ENCODE results near the gene OXER1.

The OXER1 gene

GRCh38 chr2:42764096-42764495 is at the start of gene OXER1:
Gene OXER1 (minus strand): TSS chr2:42764135. CDS start chr2:42764062, 73 bp downstream.
- DNase-seq, result no peak

DNA sequence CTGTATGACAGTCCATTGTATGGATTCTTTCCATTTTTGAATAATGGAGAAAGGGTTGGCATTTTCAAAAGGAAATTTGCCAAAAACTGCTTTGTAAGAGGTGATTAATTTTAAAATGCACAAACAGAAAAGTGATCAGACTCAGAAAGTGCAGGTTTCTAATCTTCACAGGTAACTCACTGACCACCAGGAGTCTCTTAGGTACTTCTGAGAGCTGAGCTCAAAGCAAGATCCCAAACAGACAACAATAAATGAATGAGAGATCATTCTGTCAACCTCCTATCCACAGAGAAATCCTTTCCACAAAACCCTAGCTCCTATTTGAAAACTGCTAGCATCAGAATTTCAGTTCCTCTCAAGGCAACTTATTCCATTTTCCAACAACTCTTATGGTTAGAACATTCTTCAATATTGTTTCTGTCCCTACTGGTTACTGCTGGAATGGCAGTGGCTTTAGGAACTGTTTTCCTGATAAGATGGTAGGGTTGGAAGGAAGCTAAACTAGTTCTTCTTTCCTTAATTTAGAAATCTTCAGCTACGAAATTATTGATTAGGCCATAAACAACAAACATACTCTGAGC is 49.1 kb upstream of the OXER1 start:
- DNase-seq, result peak; percentile 24

- peak; percentile 25 for DNase-seq
These were observed 47.3 kb upstream of the OXER1 start for GRCh38 chr2:42810971-42811811.

DNA sequence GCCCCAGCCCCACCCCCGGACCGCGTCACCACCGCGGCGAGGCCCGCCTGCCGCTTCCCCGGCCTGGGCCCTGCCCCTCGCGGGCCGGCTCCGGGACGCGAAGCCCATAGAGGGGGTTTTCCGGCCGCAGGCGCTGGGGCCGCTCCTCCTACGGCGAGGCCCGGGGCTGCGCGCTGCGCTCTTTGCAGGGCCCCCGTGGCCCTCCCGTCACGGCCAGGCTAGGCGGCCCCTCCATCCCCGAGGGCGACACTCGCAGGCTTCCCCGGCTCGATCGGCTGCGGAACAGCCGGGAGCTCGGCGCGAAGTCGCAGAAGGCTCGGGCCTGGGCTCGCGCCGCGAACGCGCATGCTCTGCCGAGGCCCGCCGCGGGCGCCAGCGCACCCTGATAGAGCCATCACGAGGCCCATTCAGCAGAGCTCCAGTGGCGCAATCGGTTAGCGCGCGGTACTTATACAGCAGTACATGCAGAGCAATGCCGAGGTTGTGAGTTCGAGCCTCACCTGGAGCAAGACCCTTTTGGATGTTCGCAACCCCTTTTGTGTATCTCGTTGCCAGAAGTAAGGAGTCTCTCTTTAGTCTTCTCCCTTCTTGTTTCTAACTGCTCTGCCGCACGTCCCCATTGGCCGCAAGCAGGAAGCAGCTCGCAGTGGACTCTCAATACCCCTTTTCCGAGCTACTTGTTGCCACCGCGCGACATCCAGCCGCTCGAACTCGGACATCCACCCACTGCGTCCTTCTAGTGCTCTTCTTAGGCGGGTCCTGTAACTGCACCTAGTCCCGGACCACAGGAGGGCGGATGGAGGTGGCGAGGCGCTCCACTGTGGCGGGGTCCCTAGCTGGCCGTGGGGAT is 46.4 kb upstream of the OXER1 start:
- DNase-seq, result peak; percentile 92

DNA sequence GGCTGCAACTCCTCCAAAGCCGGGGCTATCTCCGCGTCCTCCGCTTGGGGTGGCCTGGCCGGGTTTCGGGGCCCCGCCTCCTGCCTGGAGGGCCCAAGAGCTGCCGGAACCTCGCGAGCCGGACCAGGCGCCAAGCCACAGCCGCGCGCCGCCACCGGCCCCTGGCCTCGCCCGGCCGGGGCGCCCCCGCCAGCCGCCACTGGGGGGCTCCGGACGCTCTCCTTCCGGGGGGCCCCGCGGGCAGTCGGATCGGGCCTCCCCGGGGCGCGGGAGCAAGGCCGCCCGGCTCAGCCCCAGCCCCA is 45.8 kb upstream of the OXER1 start:
- peak; percentile 87 for DNase-seq

GRCh38 chr2:42809131-42809818 is 45.3 kb upstream of the OXER1 start:
- no peak for DNase-seq

DNA sequence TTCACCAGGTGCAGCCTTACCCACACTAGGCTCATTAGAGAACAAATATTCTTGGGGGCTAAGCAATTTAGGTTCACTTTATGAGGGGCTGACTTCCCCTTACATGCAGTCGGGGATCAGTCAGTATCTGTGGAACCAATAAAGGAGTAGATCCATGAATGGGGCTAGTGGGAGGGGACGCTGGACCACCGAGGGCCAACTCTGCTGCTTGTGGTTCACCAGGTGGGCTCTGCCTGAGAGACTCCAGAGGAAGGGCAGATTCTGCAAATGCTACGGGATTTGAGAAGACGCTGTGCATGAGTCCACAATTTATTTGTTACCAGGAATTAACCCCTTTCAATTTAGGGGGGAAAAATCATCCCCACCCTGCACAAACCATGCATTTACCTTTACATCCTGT is 44.4 kb upstream of the OXER1 start:
- no peak for DNase-seq

DNA sequence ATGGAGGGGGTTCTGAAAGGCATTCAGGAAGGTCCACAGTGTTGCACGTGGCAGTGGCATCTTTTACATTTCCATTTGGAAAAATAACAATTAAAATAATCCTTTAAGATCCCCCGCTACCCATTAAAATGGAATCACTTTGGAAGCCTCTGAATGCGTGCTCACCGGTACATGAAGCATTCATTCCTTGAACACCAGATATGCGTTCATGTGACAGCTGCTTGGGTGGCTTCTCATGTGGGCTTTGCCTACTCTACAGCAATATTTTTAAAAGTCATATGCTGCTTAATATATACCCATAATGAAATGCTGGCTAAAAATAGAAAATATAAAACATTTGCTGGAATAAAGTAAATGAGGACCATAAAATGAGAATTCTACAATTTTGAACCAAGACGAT is 42.9 kb upstream of the OXER1 start:
- DNase-seq, result no peak

- no peak for DNase-seq
These were observed 41.0 kb upstream of the OXER1 start for GRCh38 chr2:42804891-42805290.

GRCh38 chr2:42804338-42804737 is 40.4 kb upstream of the OXER1 start:
- peak; percentile 26 for DNase-seq

- no peak for DNase-seq
These were observed 38.2 kb upstream of the OXER1 start for GRCh38 chr2:42802150-42802549.

DNA sequence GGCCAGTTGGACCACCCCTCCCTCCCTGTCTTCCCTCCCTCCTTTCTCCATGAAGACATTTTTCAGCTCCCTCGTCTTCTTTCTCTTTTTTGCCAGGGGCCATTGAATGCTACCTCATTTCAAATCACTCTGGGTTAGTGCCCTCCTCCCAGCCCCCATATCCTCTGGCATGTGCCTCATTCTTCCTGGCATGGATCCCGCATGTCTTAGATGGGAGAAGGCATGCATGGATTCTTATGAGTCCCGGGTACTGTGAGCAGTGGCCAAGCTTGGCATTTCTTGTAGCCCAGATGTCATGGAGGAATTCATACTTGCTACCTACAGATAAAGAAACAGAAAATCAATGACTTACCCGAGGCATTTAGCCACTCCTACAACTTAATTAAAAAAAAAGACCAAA is 37.4 kb upstream of the OXER1 start:
- no peak for DNase-seq

DNA sequence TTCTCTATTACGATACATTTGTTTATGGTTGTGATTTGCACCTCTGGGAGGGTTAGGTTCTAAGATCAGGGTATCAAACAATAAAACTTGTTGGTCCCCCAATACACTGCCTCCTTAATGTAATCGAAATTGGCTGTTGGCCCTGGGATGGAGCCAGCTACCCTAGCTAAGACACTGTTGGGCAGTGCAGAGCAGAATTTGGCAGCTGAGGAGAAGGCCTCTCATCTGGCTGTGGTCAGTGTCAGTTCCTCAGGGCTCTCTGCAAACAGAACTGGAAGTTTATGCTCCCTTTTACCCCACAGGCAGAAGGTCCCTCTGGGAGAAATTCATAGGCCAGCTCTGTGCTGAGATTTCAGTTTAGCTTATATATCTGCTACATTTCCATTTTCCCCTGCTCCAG is 37.0 kb upstream of the OXER1 start:
- DNase-seq, result no peak

- no peak for DNase-seq
These were observed 36.6 kb upstream of the OXER1 start for GRCh38 chr2:42800461-42800962.

- no peak for DNase-seq
These were observed 35.9 kb upstream of the OXER1 start for GRCh38 chr2:42799881-42800280.

DNA sequence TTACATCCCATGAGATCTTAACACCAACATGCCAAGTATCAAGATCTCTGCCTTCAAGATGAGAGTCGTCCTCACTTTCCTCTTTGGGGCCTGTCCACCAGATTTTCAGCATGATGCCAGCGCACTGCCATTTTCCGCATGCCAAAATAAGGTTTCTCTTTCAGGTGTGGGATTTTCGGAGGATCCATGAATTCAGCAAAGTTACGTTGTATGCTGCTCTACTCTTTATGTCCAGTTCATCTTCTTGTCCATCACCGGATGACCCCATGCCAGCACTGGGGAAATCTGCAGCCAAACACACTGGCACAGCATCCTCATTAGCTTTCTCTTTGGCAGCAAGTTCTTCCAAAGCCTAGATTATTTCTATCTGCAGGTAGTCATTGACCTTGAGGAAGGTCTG is 33.3 kb upstream of the OXER1 start:
- no peak for DNase-seq

GRCh38 chr2:42796427-42797248 is 32.7 kb upstream of the OXER1 start:
- no peak for DNase-seq

DNA sequence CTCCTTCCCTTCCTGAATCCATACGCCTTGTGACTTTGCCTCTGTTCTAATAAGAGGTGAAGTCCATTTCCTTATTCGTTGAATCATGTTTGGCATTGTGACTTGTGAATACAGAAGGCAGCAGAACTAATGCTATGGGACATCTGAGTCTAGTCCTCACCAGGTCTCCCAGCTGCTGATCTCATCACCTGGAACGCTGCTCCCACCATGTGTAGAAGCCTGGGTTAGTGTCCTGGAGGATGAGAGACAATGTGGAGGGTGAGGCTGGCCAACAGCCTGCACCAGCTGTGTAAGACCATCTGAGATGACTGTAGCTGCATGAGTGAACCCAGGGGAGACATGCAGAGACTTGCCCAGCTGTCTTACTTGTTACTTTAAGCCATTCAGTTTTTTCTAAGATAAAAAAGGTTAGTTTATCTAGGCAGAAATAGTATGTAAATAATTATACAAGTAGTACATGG is 31.9 kb upstream of the OXER1 start:
- DNase-seq, result no peak

GRCh38 chr2:42795275-42795674 is 31.3 kb upstream of the OXER1 start:
- no peak for DNase-seq

DNA sequence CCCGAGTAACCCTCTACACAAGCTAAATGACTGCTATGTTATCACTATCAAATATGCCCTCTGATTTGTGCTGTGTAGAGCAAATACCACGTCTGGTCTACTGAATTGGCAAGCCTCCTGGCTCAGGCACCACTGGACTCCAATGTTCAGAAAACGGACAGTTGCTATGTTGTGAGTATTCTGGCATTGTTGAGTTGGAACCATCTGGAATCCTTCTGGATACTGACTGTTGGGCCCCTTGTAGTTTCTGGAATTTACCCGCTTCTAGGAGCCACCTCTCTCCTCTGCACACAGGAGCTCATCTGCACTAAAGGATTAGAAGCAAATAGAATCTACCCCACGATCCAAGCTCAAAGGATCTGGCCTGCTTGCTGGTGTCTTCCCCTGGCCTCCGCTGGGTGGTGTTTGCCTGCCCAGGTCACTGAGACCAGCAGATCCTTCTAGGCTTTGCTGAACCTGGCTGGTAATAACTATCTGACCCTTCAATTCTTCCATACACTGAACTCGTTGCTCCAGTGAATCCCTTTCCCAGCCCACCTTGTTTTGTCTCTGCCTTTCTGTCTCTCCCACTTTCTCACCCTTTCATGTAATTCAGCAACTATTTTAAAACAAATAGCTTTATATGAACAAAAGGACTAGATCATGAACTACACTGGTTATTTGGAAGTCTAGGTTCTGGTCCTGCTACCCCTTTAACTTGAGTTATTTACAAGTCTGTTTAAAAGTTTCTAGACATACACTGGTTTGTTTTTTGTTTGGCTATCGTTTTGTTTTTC is 30.5 kb upstream of the OXER1 start:
- no peak for DNase-seq

All from HCEC 1CT (cell line).